ENCODE measurements around the gene ALX3. TPM values are rescaled to one million over a fixed set of nuclear protein-coding genes. Genes with fewer than 3 reads are reported as not detected.

Gene ALX3
- total RNA-seq, 2 donors from 2014 or later, result not detected

GRCh38 chr1:110091381-110091780 lies 20.9 kb upstream of the ALX3 start:
- no peaks in the 10 kb centered on the region for H3K9me3 Mint-ChIP-seq

GRCh38 chr1:110089561-110090275 lies 19.2 kb upstream of the ALX3 start:
- Histone ChIP-seq H3K27me3 (ENCODE audit: control insufficient read depth, insufficient read depth, low read length, poor library complexity, severe bottlenecking) (peaks cover 80% of the 10 kb centered on the region), H3K4me1 (ENCODE audit: control insufficient read depth, insufficient read depth, low read length) (peaks cover 4% of the 10 kb centered on the region), H3K27ac (ENCODE audit: low read depth, low read length) (no peak overlapping the region), H3K36me3 (ENCODE audit: control insufficient read depth, insufficient read depth, low read length) (no peaks in the 10 kb centered on the region), H3K9me3 (ENCODE audit: control insufficient read depth, low read length) (no peaks in the 10 kb centered on the region), H3K4me3 (ENCODE audit: low read length) (no peak overlapping the region), H3K9ac (ENCODE audit: extremely low read depth, low read length, poor library complexity, severe bottlenecking) (no peak overlapping the region)
- Mint-ChIP-seq H3K27ac (no peak overlapping the region), H3K9me3 (no peaks in the 10 kb centered on the region), H3K4me3 (no peak overlapping the region), H3K4me1 (peaks cover 10% of the 10 kb centered on the region), H3K27me3 (ENCODE audit: insufficient read depth) (peaks cover 75% of the 10 kb centered on the region), H3K36me3 (ENCODE audit: low read depth) (no peaks in the 10 kb centered on the region)
- no peak for DNase-seq
- TF ChIP-seq CTCF (conservative IDR thresholded peaks at IDR 0.05), result no peak
- WGBS, 2 experiments (ENCODE audit: insufficient coverage in 1 of 2, insufficient read length in 1 of 2), result 42 to 56% methylated on average over 4 to 7 of the region's 7 CpGs

More at GRCh38 chr1:110091381-110091780, 20.9 kb upstream of the ALX3 start:
- H3K4me3 Mint-ChIP-seq, result no peak overlapping the region
- Histone ChIP-seq H3K27ac (ENCODE audit: low read depth, low read length) (no peak overlapping the region), H3K4me1 (ENCODE audit: control insufficient read depth, insufficient read depth, low read length) (peaks cover 4% of the 10 kb centered on the region), H3K27me3 (ENCODE audit: control insufficient read depth, insufficient read depth, low read length, poor library complexity, severe bottlenecking) (peaks cover 64% of the 10 kb centered on the region), H3K36me3 (ENCODE audit: control insufficient read depth, insufficient read depth, low read length) (no peaks in the 10 kb centered on the region), H3K9ac (ENCODE audit: extremely low read depth, low read length, poor library complexity, severe bottlenecking) (no peak overlapping the region), H3K9me3 (ENCODE audit: control insufficient read depth, low read length) (no peaks in the 10 kb centered on the region), H3K4me3 (ENCODE audit: low read length) (no peak overlapping the region)
- TF ChIP-seq CTCF (conservative IDR thresholded peaks at IDR 0.05), result no peak
- WGBS, 2 experiments (ENCODE audit: insufficient coverage in 1 of 2, insufficient read length in 1 of 2), result 85% methylated on average over 2 of the region's 2 CpGs; no CpG with 5 or more reads in 1 of the 2 experiments
- H3K27me3 Mint-ChIP-seq (ENCODE audit: insufficient read depth), result peaks cover 63% of the 10 kb centered on the region
- H3K36me3 Mint-ChIP-seq (ENCODE audit: low read depth), result no peaks in the 10 kb centered on the region
- H3K27ac Mint-ChIP-seq, result no peak overlapping the region
- peaks cover 9% of the 10 kb centered on the region for H3K4me1 Mint-ChIP-seq
- no peak for DNase-seq

- Histone ChIP-seq H3K36me3 (ENCODE audit: control insufficient read depth, insufficient read depth, low read length) (no peaks in the 10 kb centered on the region), H3K9me3 (ENCODE audit: control insufficient read depth, low read length) (no peaks in the 10 kb centered on the region), H3K4me1 (ENCODE audit: control insufficient read depth, insufficient read depth, low read length) (peaks cover 11% of the 10 kb centered on the region), H3K9ac (ENCODE audit: extremely low read depth, low read length, poor library complexity, severe bottlenecking) (no peak overlapping the region), H3K4me3 (ENCODE audit: low read length) (no peak overlapping the region), H3K27me3 (ENCODE audit: control insufficient read depth, insufficient read depth, low read length, poor library complexity, severe bottlenecking) (peaks cover 81% of the 10 kb centered on the region), H3K27ac (ENCODE audit: low read depth, low read length) (no peak overlapping the region)
- no peaks in the 10 kb centered on the region for H3K36me3 Mint-ChIP-seq (ENCODE audit: low read depth)
- no peak overlapping the region for H3K4me3 Mint-ChIP-seq
- no peaks in the 10 kb centered on the region for H3K9me3 Mint-ChIP-seq
- 82% methylated on average over 10 of the region's 10 CpGs; no CpG with 5 or more reads in 1 of the 2 experiments for WGBS, 2 experiments (ENCODE audit: insufficient coverage in 1 of 2, insufficient read length in 1 of 2)
- no peak for TF ChIP-seq CTCF (conservative IDR thresholded peaks at IDR 0.05)
- H3K27me3 Mint-ChIP-seq (ENCODE audit: insufficient read depth), result peaks cover 77% of the 10 kb centered on the region
- no peak overlapping the region for H3K27ac Mint-ChIP-seq
- H3K4me1 Mint-ChIP-seq, result peaks cover 12% of the 10 kb centered on the region
- DNase-seq, result no peak
These were observed 18.4 kb upstream of the ALX3 start for GRCh38 chr1:110088739-110089316.

Data from endodermal cell (in vitro differentiated cells).